Activated naive CD8-positive, alpha-beta T cell (primary cell): ENCODE results near the gene C16orf54.
"Not testable (repeated sequence)": the region's sequence is repeated elsewhere in the genome, so short reads cannot be mapped to it uniquely, and the experiment has no call there.

Source experiments
- H3K27ac Mint-ChIP-seq: one replicate; pipeline ENCODE4 v1.8.0; 2021; ENCODE audit warnings: mixed read lengths
- H3K27me3 Mint-ChIP-seq: one replicate; pipeline ENCODE4 v1.8.0; 2021; ENCODE audit warnings: mixed read lengths
- H3K36me3 Mint-ChIP-seq: one replicate; pipeline ENCODE4 v1.8.0; 2021; ENCODE audit warnings: mixed read lengths
- H3K4me1 Mint-ChIP-seq: one replicate; pipeline ENCODE4 v1.8.0; 2021; ENCODE audit warnings: low read depth, mixed read lengths
- H3K4me3 Mint-ChIP-seq: one replicate; pipeline ENCODE4 v1.8.0; 2021; ENCODE audit warnings: mild to moderate bottlenecking, mixed read lengths
- H3K9me3 Mint-ChIP-seq: one replicate; pipeline ENCODE4 v1.8.0; 2021; ENCODE audit warnings: low read depth, mixed read lengths

Gene C16orf54

GRCh38 chr16:29757086-29757485 is 11.3 kb upstream of the C16orf54 start:
- H3K4me1 Mint-ChIP-seq, result peaks cover 35% of the 10 kb centered on the region
- not testable (repeated sequence) for H3K27ac Mint-ChIP-seq, H3K4me3 Mint-ChIP-seq, H3K36me3 Mint-ChIP-seq, H3K9me3 Mint-ChIP-seq, H3K27me3 Mint-ChIP-seq

GRCh38 chr16:29756654-29757053 is 10.9 kb upstream of the C16orf54 start:
- Mint-ChIP-seq H3K36me3 (no peaks in the 10 kb centered on the region), H3K4me1 (peaks cover 35% of the 10 kb centered on the region), H3K4me3 (no peak overlapping the region), H3K9me3 (no peaks in the 10 kb centered on the region), H3K27ac (no peak overlapping the region), H3K27me3 (no peaks in the 10 kb centered on the region)

GRCh38 chr16:29753516-29753915 is 7.7 kb upstream of the C16orf54 start:
- H3K27ac Mint-ChIP-seq, result no peak overlapping the region
- H3K27me3 Mint-ChIP-seq, result no peaks in the 10 kb centered on the region
- H3K36me3 Mint-ChIP-seq, result no peaks in the 10 kb centered on the region
- H3K4me1 Mint-ChIP-seq, result peaks cover 38% of the 10 kb centered on the region
- H3K4me3 Mint-ChIP-seq, result no peak overlapping the region
- H3K9me3 Mint-ChIP-seq, result no peaks in the 10 kb centered on the region

- not testable (repeated sequence) for H3K27ac Mint-ChIP-seq, H3K36me3 Mint-ChIP-seq, H3K27me3 Mint-ChIP-seq, H3K9me3 Mint-ChIP-seq, H3K4me3 Mint-ChIP-seq
- H3K4me1 Mint-ChIP-seq, result peaks cover 48% of the 10 kb centered on the region
Observed at GRCh38 chr16:29748760-29749149, 3.0 kb upstream of the C16orf54 start.

- Mint-ChIP-seq H3K4me3 (peak overlapping the region; percentile 5), H3K4me1 (peaks cover 51% of the 10 kb centered on the region), H3K9me3 (no peaks in the 10 kb centered on the region), H3K27me3 (no peaks in the 10 kb centered on the region), H3K27ac (no peak overlapping the region), H3K36me3 (no peaks in the 10 kb centered on the region)
Observed at GRCh38 chr16:29747947-29748759, 2.4 kb upstream of the C16orf54 start.

GRCh38 chr16:29746518-29746917 is 728 bp upstream of the C16orf54 start:
- Mint-ChIP-seq H3K4me1 (peaks cover 65% of the 10 kb centered on the region), H3K4me3 (peak overlapping the region; percentile 94), H3K27ac (peak overlapping the region; percentile 96)
- not testable (repeated sequence) for H3K36me3 Mint-ChIP-seq, H3K27me3 Mint-ChIP-seq, H3K9me3 Mint-ChIP-seq

GRCh38 chr16:29745121-29745852 is 503 bp downstream of the C16orf54 start:
- H3K4me1 Mint-ChIP-seq, result peaks cover 75% of the 10 kb centered on the region
- H3K36me3 Mint-ChIP-seq, result no peaks in the 10 kb centered on the region
- H3K27ac Mint-ChIP-seq, result peak overlapping the region; percentile 96

GRCh38 chr16:29744541-29745101 is 1.2 kb downstream of the C16orf54 start:
- Mint-ChIP-seq H3K4me3 (peak overlapping the region; percentile 94), H3K9me3 (no peaks in the 10 kb centered on the region), H3K27ac (peak overlapping the region; percentile 96), H3K36me3 (no peaks in the 10 kb centered on the region), H3K4me1 (peaks cover 79% of the 10 kb centered on the region), H3K27me3 (no peaks in the 10 kb centered on the region)

More at GRCh38 chr16:29745121-29745852, 503 bp downstream of the C16orf54 start:
- Mint-ChIP-seq H3K27me3 (no peaks in the 10 kb centered on the region), H3K4me3 (peak overlapping the region; percentile 94), H3K9me3 (no peaks in the 10 kb centered on the region)

GRCh38 chr16:29743827-29744531 is 1.8 kb downstream of the C16orf54 start:
- H3K4me3 Mint-ChIP-seq, result peak overlapping the region; percentile 94
- no peaks in the 10 kb centered on the region for H3K9me3 Mint-ChIP-seq
- no peaks in the 10 kb centered on the region for H3K36me3 Mint-ChIP-seq
- H3K27ac Mint-ChIP-seq, result peak overlapping the region; percentile 96
- peaks cover 83% of the 10 kb centered on the region for H3K4me1 Mint-ChIP-seq
- H3K27me3 Mint-ChIP-seq, result no peaks in the 10 kb centered on the region

GRCh38 chr16:29743475-29743826 is 2.3 kb downstream of the C16orf54 start:
- no peaks in the 10 kb centered on the region for H3K27me3 Mint-ChIP-seq
- H3K4me3 Mint-ChIP-seq, result peak overlapping the region; percentile 81
- H3K9me3 Mint-ChIP-seq, result no peaks in the 10 kb centered on the region
- no peaks in the 10 kb centered on the region for H3K36me3 Mint-ChIP-seq
- peaks cover 83% of the 10 kb centered on the region for H3K4me1 Mint-ChIP-seq
- peak overlapping the region; percentile 87 for H3K27ac Mint-ChIP-seq

- Mint-ChIP-seq H3K27ac (peak overlapping the region; percentile 87), H3K36me3 (no peaks in the 10 kb centered on the region), H3K27me3 (no peaks in the 10 kb centered on the region), H3K9me3 (no peaks in the 10 kb centered on the region), H3K4me1 (peaks cover 88% of the 10 kb centered on the region), H3K4me3 (peak overlapping the region; percentile 81)
Observed at GRCh38 chr16:29742683-29743275, 3.0 kb downstream of the C16orf54 start.

GRCh38 chr16:29740630-29741015 is 5.2 kb downstream of the C16orf54 start:
- peaks cover 87% of the 10 kb centered on the region for H3K4me1 Mint-ChIP-seq
- not testable (repeated sequence) for H3K27me3 Mint-ChIP-seq, H3K36me3 Mint-ChIP-seq, H3K9me3 Mint-ChIP-seq
- peak overlapping the region; percentile 30 for H3K4me3 Mint-ChIP-seq
- peak overlapping the region; percentile 87 for H3K27ac Mint-ChIP-seq

GRCh38 chr16:29739927-29740629 is 5.7 kb downstream of the C16orf54 start:
- peak overlapping the region; percentile 87 for H3K27ac Mint-ChIP-seq

GRCh38 chr16:29738514-29738913 is 7.3 kb downstream of the C16orf54 start:
- Mint-ChIP-seq H3K9me3 (no peaks in the 10 kb centered on the region), H3K36me3 (no peaks in the 10 kb centered on the region), H3K27ac (peak overlapping the region; percentile 92), H3K4me3 (peak overlapping the region; percentile 56), H3K4me1 (peaks cover 81% of the 10 kb centered on the region), H3K27me3 (no peaks in the 10 kb centered on the region)

More at GRCh38 chr16:29739927-29740629, 5.7 kb downstream of the C16orf54 start:
- H3K9me3 Mint-ChIP-seq, H3K27me3 Mint-ChIP-seq, H3K36me3 Mint-ChIP-seq: not testable (repeated sequence)
- peaks cover 85% of the 10 kb centered on the region for H3K4me1 Mint-ChIP-seq
- peak overlapping the region; percentile 24 for H3K4me3 Mint-ChIP-seq
